GM23338 (cell line): Measurements from ENCODE around the gene ASAP2. TPM values are rescaled to one million over a fixed set of nuclear protein-coding genes. Genes with fewer than 3 reads are reported as not detected.
A peak's percentile ranks its signal among the peaks of the same experiment; 100 is the strongest.

Experiments
- ATAC-seq: fragments of 200-7000 bp; cut with Tn5 transposase; 3 replicates; pipeline ENCODE4 v1.9.1; 2020
- DNase-seq: peaks from one replicate; pipeline ENCODE4 v3.0.0-alpha.2; 2015; ENCODE audit warnings: low spot score
- H2AFZ ChIP-seq: fragments of 200-600 bp; sonication (generic); 2 replicates; pipeline ENCODE4 v1.8.0; 2016; ENCODE audit warnings: antibody characterized with exemption, mild to moderate bottlenecking, moderate library complexity
- H3F3A ChIP-seq: fragments of 200-600 bp; sonication (generic); replicated peaks from 2 replicates; pipeline ENCODE4 v1.8.0; 2017; ENCODE audit warnings: antibody characterized with exemption, mixed run types, low read depth
- H3K27ac ChIP-seq: fragments of 200-600 bp; sonication (generic); 2 replicates; pipeline ENCODE4 v1.6.1; 2016; ENCODE audit warnings: low read depth
- H3K27me3 ChIP-seq: fragments of 200-600 bp; sonication (generic); 2 replicates; pipeline ENCODE4 v1.8.0; 2016; ENCODE audit warnings: mild to moderate bottlenecking, mixed run types, moderate library complexity; ENCODE audit not compliant: insufficient read depth
- H3K36me3 ChIP-seq: fragments of 200-600 bp; sonication (generic); 2 replicates; pipeline ENCODE4 v1.8.0; 2016; ENCODE audit warnings: mild to moderate bottlenecking; ENCODE audit not compliant: insufficient read depth
- H3K4me1 ChIP-seq: fragments of 200-600 bp; sonication (generic); 2 replicates; pipeline ENCODE4 v1.8.0; 2016; ENCODE audit warnings: mild to moderate bottlenecking, moderate library complexity; ENCODE audit not compliant: insufficient read depth
- H3K4me2 ChIP-seq: fragments of 200-600 bp; sonication (generic); 2 replicates; pipeline ENCODE4 v1.7.1; 2017; ENCODE audit warnings: mixed run types
- H3K4me3 ChIP-seq: fragments of 200-600 bp; sonication (generic); 2 replicates; pipeline ENCODE4 v1.6.1; 2016; ENCODE audit warnings: mixed run types
- H3K79me2 ChIP-seq: fragments of 200-600 bp; sonication (generic); replicated peaks from 2 replicates; pipeline ENCODE4 v1.8.0; 2017; ENCODE audit warnings: mild to moderate bottlenecking; ENCODE audit not compliant: insufficient read depth
- H3K9me2 ChIP-seq: fragments of 200-600 bp; sonication (generic); 2 replicates; pipeline ENCODE4 v1.8.0; 2017; ENCODE audit not compliant: insufficient read depth
- H4K20me1 ChIP-seq: fragments of 200-600 bp; sonication (generic); replicated peaks from 2 replicates; pipeline ENCODE4 v1.8.0; 2017; ENCODE audit warnings: mild to moderate bottlenecking; ENCODE audit not compliant: insufficient read depth
- H3K27ac Mint-ChIP-seq: 2 replicates; pipeline ENCODE4 v1.8.0; 2020; ENCODE audit warnings: inconsistent platforms, mild to moderate bottlenecking, moderate library complexity, mixed read lengths
- H3K27me3 Mint-ChIP-seq: 3 replicates; pipeline ENCODE4 v1.8.0; 2022; ENCODE audit warnings: low read depth, mild to moderate bottlenecking, moderate library complexity, mixed read lengths, inconsistent platforms; ENCODE audit not compliant: insufficient read depth, poor library complexity
- H3K36me3 Mint-ChIP-seq: 3 replicates; pipeline ENCODE4 v1.8.0; 2021; ENCODE audit warnings: low read depth, mild to moderate bottlenecking, inconsistent platforms, moderate library complexity, mixed read lengths
- H3K4me1 Mint-ChIP-seq: 3 replicates; pipeline ENCODE4 v1.8.0; 2020; ENCODE audit warnings: mild to moderate bottlenecking, inconsistent platforms, mixed read lengths
- H3K4me3 Mint-ChIP-seq: 3 replicates; pipeline ENCODE4 v1.8.0; 2021; ENCODE audit warnings: moderate library complexity, mild to moderate bottlenecking, inconsistent platforms, mixed read lengths
- H3K9me3 Mint-ChIP-seq: 3 replicates; pipeline ENCODE4 v1.8.0; 2020; ENCODE audit warnings: moderate library complexity, mild to moderate bottlenecking, inconsistent platforms, mixed read lengths
- CREB1 ChIP-seq: fragments of 250-450 bp; sonication (Bioruptor Pico); IDR thresholded peaks from 2 replicates; pipeline ENCODE4 v1.5.0; 2020; ENCODE audit warnings: low read depth, mild to moderate bottlenecking, moderate library complexity
- EZH2 ChIP-seq: fragments of 200-600 bp; sonication (generic); IDR thresholded peaks from one replicate; pipeline ENCODE4 v1.8.0; 2017; ENCODE audit warnings: antibody characterized with exemption, mild to moderate bottlenecking, low read depth; ENCODE audit not compliant: unreplicated experiment
- EZH2phosphoT487 ChIP-seq: fragments of 200-600 bp; sonication (generic); IDR thresholded peaks from one replicate; pipeline ENCODE4 v1.8.1; 2018; ENCODE audit warnings: antibody characterized with exemption; ENCODE audit not compliant: unreplicated experiment
- NANOG ChIP-seq: IDR thresholded peaks from 2 replicates; pipeline ENCODE4 v1.6.1; 2016; ENCODE audit warnings: antibody characterized with exemption, borderline replicate concordance
- POLR2AphosphoS5 ChIP-seq: IDR thresholded peaks from 2 replicates; pipeline ENCODE4 v1.6.1; 2016; ENCODE audit warnings: antibody characterized with exemption, low read depth
- STAT1 ChIP-seq: IDR thresholded peaks from one replicate; pipeline ENCODE4 v1.6.1; 2016; ENCODE audit warnings: antibody characterized with exemption; ENCODE audit not compliant: unreplicated experiment
- ZNF331 ChIP-seq: fragments of 250-450 bp; sonication (Bioruptor Pico); IDR thresholded peaks from 2 replicates; pipeline ENCODE4 v1.5.0; 2020; ENCODE audit warnings: low read depth, mild to moderate bottlenecking, moderate library complexity
- ZNF462 ChIP-seq: fragments of 250-450 bp; sonication (Bioruptor Pico); IDR thresholded peaks from 2 replicates; pipeline ENCODE4 v1.5.0; 2020; ENCODE audit warnings: mild to moderate bottlenecking, moderate library complexity
- polyA plus RNA-seq: library from polyadenylated mRNA; unstranded; fragments of >200 nt; fragmentation: Nextera tagmentation; extraction: Ambion mirVana; gene quantifications from 2 replicates; pipeline ENCODE4 v1.2.1, GENCODE V29; 2016
- total RNA-seq: library from RNA; depleted of rRNA; stranded (reverse); fragments of >200 nt; shearing (Covaris generic); gene quantifications from 2 replicates; pipeline ENCODE4 v1.2.3, GENCODE V29; 2014

ASAP2 gene
- total and polyA plus RNA-seq, 2 experiments from 2014 or later: 2.6 to 15.6 TPM

- TF ChIP-seq ZNF462 (no peak), POLR2AphosphoS5 (no peak), EZH2phosphoT487 (no peak), EZH2 (no peak), CREB1 (CRISPR knock-in tag) (no peak)
These were observed 184.4 kb downstream of the ASAP2 start (continued) for GRCh38 chr2:9390991-9391390.

GRCh38 chr2:9391961-9392720, 185.5 kb downstream of the ASAP2 start:
- peaks cover 10% of the 10 kb centered on the region; the same call in 1 of the 2 replicates for H3K4me1 ChIP-seq
- H3K79me2 ChIP-seq: no peaks in the 10 kb centered on the region
- DNase-seq: no peak
- no peaks in the 10 kb centered on the region; the same call in 1 of the 2 replicates for H3K36me3 ChIP-seq
- ATAC-seq: no peak
- no peaks in the 10 kb centered on the region for H4K20me1 ChIP-seq
- peaks cover 24% of the 10 kb centered on the region for H3K36me3 Mint-ChIP-seq
- H3K4me1 Mint-ChIP-seq: peaks cover 21% of the 10 kb centered on the region
- no peaks in the 10 kb centered on the region for H3K9me3 Mint-ChIP-seq
- H3K4me3 Mint-ChIP-seq: no peak overlapping the region
- H3K27me3 ChIP-seq: no peaks in the 10 kb centered on the region
- peaks cover 3% of the 10 kb centered on the region for H3K27me3 Mint-ChIP-seq
- H3K4me3 ChIP-seq: no peak overlapping the region
- no peak overlapping the region for H3K4me2 ChIP-seq
- no peak overlapping the region for H2AFZ ChIP-seq
- H3F3A ChIP-seq: no peaks in the 10 kb centered on the region
- H3K27ac Mint-ChIP-seq: no peak overlapping the region; the same call in 1 of the 2 replicates
- H3K27ac ChIP-seq: peak overlapping the region; percentile 59; the same call in 1 of the 2 replicates
- H3K9me2 ChIP-seq: no peaks in the 10 kb centered on the region
- TF ChIP-seq POLR2AphosphoS5: no peak
- no peak for TF ChIP-seq EZH2
- TF ChIP-seq ZNF331 (CRISPR knock-in tag): no peak
- no peak for TF ChIP-seq NANOG
- TF ChIP-seq CREB1 (CRISPR knock-in tag): no peak
- TF ChIP-seq EZH2phosphoT487: no peak
- TF ChIP-seq STAT1: no peak
- TF ChIP-seq ZNF462: no peak
